Mesothelial cell of epicardium (in vitro differentiated cells): ENCODE measurements around the gene MTHFSD. TPM values are rescaled to one million over a fixed set of nuclear protein-coding genes. Genes with fewer than 3 reads are reported as not detected.

Source experiments
- DNase-seq, 2 experiments: peaks; one replicate each; pipeline ENCODE4 v3.0.0; 2021; ENCODE audit warnings: low spot score in 2 of 2; ENCODE audit not compliant: unreplicated experiment in 2 of 2
- H3K27ac Mint-ChIP-seq: 2 replicates; pipeline ENCODE4 v1.8.0; 2021; ENCODE audit warnings: mixed read lengths
- H3K27me3 Mint-ChIP-seq: 2 replicates; pipeline ENCODE4 v1.8.0; 2021; ENCODE audit warnings: low read depth, mixed read lengths
- H3K36me3 Mint-ChIP-seq: 2 replicates; pipeline ENCODE4 v1.8.0; 2021; ENCODE audit warnings: mixed read lengths
- H3K4me1 Mint-ChIP-seq: 2 replicates; pipeline ENCODE4 v1.8.0; 2021; ENCODE audit warnings: mixed read lengths
- H3K4me3 Mint-ChIP-seq: 2 replicates; pipeline ENCODE4 v1.8.0; 2021; ENCODE audit warnings: mild to moderate bottlenecking, moderate library complexity, mixed read lengths
- H3K9me3 Mint-ChIP-seq: 2 replicates; pipeline ENCODE4 v1.8.0; 2021; ENCODE audit warnings: mixed read lengths
- CTCF ChIP-seq: fragments of 200-600 bp; sonication (generic); IDR thresholded peaks from one replicate; pipeline ENCODE4 v1.5.0; 2021; ENCODE audit warnings: antibody characterized with exemption; ENCODE audit not compliant: unreplicated experiment
- total RNA-seq: library from RNA; stranded (reverse); gene quantifications from 3 replicates; pipeline ENCODE4 v1.2.1, GENCODE V29; 2021

MTHFSD gene
- total RNA-seq, 1 donor from 2014 or later, result 27.4 TPM

- H3K4me1 Mint-ChIP-seq, result peaks cover 15% of the 10 kb centered on the region
- no peak for TF ChIP-seq CTCF
- no peak for DNase-seq
- no peak overlapping the region for H3K27ac Mint-ChIP-seq
- no peak overlapping the region for H3K4me3 Mint-ChIP-seq
- peaks cover 9% of the 10 kb centered on the region for H3K27me3 Mint-ChIP-seq
- H3K36me3 Mint-ChIP-seq, result no peaks in the 10 kb centered on the region
- no peaks in the 10 kb centered on the region for H3K9me3 Mint-ChIP-seq
These were observed 1.7 kb downstream of the MTHFSD start for GRCh38 chr16:86553356-86553755.

- no peak for DNase-seq
- peaks cover 4% of the 10 kb centered on the region for H3K27me3 Mint-ChIP-seq
- no peak overlapping the region for H3K4me3 Mint-ChIP-seq
- peaks cover 28% of the 10 kb centered on the region for H3K4me1 Mint-ChIP-seq
- no peaks in the 10 kb centered on the region for H3K36me3 Mint-ChIP-seq
- no peak overlapping the region for H3K27ac Mint-ChIP-seq
- no peak for TF ChIP-seq CTCF
- H3K9me3 Mint-ChIP-seq, result no peaks in the 10 kb centered on the region
These were observed 4.8 kb downstream of the MTHFSD start for GRCh38 chr16:86550281-86550680.

GRCh38 chr16:86549893-86550190 is 5.2 kb downstream of the MTHFSD start:
- H3K4me1 Mint-ChIP-seq, result peaks cover 28% of the 10 kb centered on the region
- H3K9me3 Mint-ChIP-seq, result no peaks in the 10 kb centered on the region
- peaks cover 4% of the 10 kb centered on the region for H3K27me3 Mint-ChIP-seq
- DNase-seq, result no peak
- no peak for TF ChIP-seq CTCF
- H3K27ac Mint-ChIP-seq, result no peak overlapping the region
- no peak overlapping the region for H3K4me3 Mint-ChIP-seq
- no peaks in the 10 kb centered on the region for H3K36me3 Mint-ChIP-seq

GRCh38 chr16:86549076-86549892 is 5.8 kb downstream of the MTHFSD start:
- no peak overlapping the region for H3K4me3 Mint-ChIP-seq
- peaks cover 4% of the 10 kb centered on the region for H3K27me3 Mint-ChIP-seq

GRCh38 chr16:86547286-86547685 is 7.7 kb downstream of the MTHFSD start:
- no peak for TF ChIP-seq CTCF
- H3K27me3 Mint-ChIP-seq, result no peaks in the 10 kb centered on the region
- H3K4me3 Mint-ChIP-seq, result no peak overlapping the region
- H3K4me1 Mint-ChIP-seq, result peaks cover 15% of the 10 kb centered on the region
- DNase-seq, result no peak
- peaks cover 5% of the 10 kb centered on the region for H3K36me3 Mint-ChIP-seq
- no peak overlapping the region for H3K27ac Mint-ChIP-seq
- no peaks in the 10 kb centered on the region for H3K9me3 Mint-ChIP-seq

More at GRCh38 chr16:86549076-86549892, 5.8 kb downstream of the MTHFSD start:
- peaks cover 1% of the 10 kb centered on the region for H3K36me3 Mint-ChIP-seq
- H3K27ac Mint-ChIP-seq, result no peak overlapping the region
- H3K9me3 Mint-ChIP-seq, result no peaks in the 10 kb centered on the region
- no peak for TF ChIP-seq CTCF
- H3K4me1 Mint-ChIP-seq, result peaks cover 26% of the 10 kb centered on the region
- DNase-seq, result no peak
